Immature natural killer cell (primary cell): ENCODE measurements around the gene SAMD13. TPM values are rescaled to one million over a fixed set of nuclear protein-coding genes. Genes with fewer than 3 reads are reported as not detected.

Source experiments
- DNase-seq, 3 donors: peaks; one replicate each; pipeline ENCODE4 v3.0.0; 2022; ENCODE audit warnings: mixed read lengths in 1 of 3
- H3K27ac Mint-ChIP-seq, 6 donors: one replicate each; pipeline ENCODE4 v1.8.0; 2020; ENCODE audit warnings: mixed read lengths in 6 of 6, mild to moderate bottlenecking in 5 of 6, inconsistent platforms in 4 of 6, moderate library complexity in 3 of 6
- H3K27me3 Mint-ChIP-seq, 3 donors: one replicate each; pipeline ENCODE4 v1.8.0; 2020 to 2021; ENCODE audit warnings: low read depth in 3 of 3, mild to moderate bottlenecking in 3 of 3, mixed read lengths in 3 of 3, moderate library complexity in 3 of 3, inconsistent platforms in 1 of 3
- H3K36me3 Mint-ChIP-seq, 3 donors: one replicate each; pipeline ENCODE4 v1.8.0; 2020; ENCODE audit warnings: mixed read lengths in 3 of 3, inconsistent platforms in 2 of 3, mild to moderate bottlenecking in 2 of 3
- H3K4me1 Mint-ChIP-seq, 2 donors: one replicate each; pipeline ENCODE4 v1.8.0; 2020; ENCODE audit warnings: inconsistent platforms in 2 of 2, mild to moderate bottlenecking in 2 of 2, mixed read lengths in 2 of 2, moderate library complexity in 1 of 2
- H3K4me3 Mint-ChIP-seq, 5 donors: one replicate each; pipeline ENCODE4 v1.8.0; 2020; ENCODE audit warnings: mild to moderate bottlenecking in 5 of 5, mixed read lengths in 5 of 5, inconsistent platforms in 3 of 5, moderate library complexity in 3 of 5
- H3K9me3 Mint-ChIP-seq, 6 donors: one replicate each; pipeline ENCODE4 v1.8.0; 2020; ENCODE audit warnings: mild to moderate bottlenecking in 6 of 6, mixed read lengths in 6 of 6, inconsistent platforms in 4 of 6, moderate library complexity in 3 of 6
- polyA plus RNA-seq, 3 donors: library from polyadenylated mRNA; unstranded; fragments of 300-500 nt; fragmentation: Illumina TruSeq; gene quantifications; one replicate each; pipeline ENCODE4 v1.2.3, GENCODE V29; 2021

SAMD13 gene
- polyA plus RNA-seq, 3 donors from 2014 or later: 1.2 TPM; not detected in 2

- no peak overlapping the region for H3K27ac Mint-ChIP-seq
- no peaks in the 10 kb centered on the region for H3K9me3 Mint-ChIP-seq
- no peaks in the 10 kb centered on the region for H3K4me1 Mint-ChIP-seq
- H3K4me3 Mint-ChIP-seq: no peak overlapping the region
- peaks cover 0 to 1% (median 1%) of the 10 kb centered on the region in 3 donors for H3K27me3 Mint-ChIP-seq
- no peak for DNase-seq
- H3K36me3 Mint-ChIP-seq: peaks cover 0 to 4% (median 3%) of the 10 kb centered on the region in 3 donors
Measured at GRCh38 chr1:84356881-84357280, 55.4 kb downstream of the SAMD13 start.

DNA sequence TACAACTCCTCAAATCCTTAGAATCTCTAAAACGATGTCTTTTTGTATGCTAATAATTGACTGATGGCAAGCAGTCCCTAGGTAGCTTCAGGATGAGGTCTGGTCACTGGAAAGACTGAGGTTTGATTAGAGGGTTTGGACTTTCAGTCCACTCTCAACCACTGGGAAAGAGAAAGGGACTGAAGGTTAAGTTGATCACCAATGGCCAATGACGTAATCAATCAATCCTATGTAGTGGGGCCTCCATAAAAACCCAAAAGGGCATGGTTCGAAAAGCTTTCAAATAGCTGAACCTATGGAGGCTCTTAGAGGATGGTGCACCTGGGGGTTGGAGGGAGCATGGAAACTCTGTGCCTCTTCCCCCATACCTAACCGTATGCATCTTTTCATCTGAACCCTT lies 57.2 kb downstream of the SAMD13 start:
- no peak overlapping the region for H3K4me3 Mint-ChIP-seq
- H3K36me3 Mint-ChIP-seq: peaks cover 0 to 4% (median 3%) of the 10 kb centered on the region in 3 donors
- DNase-seq: no peak
- H3K27ac Mint-ChIP-seq: no peak overlapping the region
- H3K4me1 Mint-ChIP-seq: peaks cover 0 to 11% of the 10 kb centered on the region in 2 donors
- H3K9me3 Mint-ChIP-seq: no peaks in the 10 kb centered on the region
- peaks cover 0 to 1% (median 1%) of the 10 kb centered on the region in 3 donors for H3K27me3 Mint-ChIP-seq

DNA sequence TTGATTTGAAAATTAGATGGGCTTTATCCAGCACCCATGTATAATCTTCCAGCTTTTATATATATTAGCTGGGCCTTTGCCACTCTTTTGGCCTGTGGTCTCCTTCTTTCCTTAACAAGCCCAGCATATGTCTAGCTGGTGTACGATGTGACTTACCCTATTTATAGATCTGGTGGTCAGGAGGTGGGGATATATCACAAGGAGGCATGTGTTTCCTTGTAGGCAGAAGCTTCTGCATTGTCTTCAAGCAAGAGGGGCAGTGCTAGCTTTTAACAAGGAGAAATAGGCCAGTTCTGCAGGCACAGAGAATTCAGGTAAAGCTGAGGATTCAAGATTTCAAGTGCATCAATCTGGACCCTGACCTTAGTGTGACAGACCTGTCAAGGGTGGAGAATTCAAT lies 58.8 kb downstream of the SAMD13 start:
- Mint-ChIP-seq H3K36me3 (peaks cover 0 to 4% (median 3%) of the 10 kb centered on the region in 3 donors), H3K9me3 (no peaks in the 10 kb centered on the region)

GRCh38 chr1:84361796-84362195 lies 60.3 kb downstream of the SAMD13 start:
- no peak overlapping the region for H3K4me3 Mint-ChIP-seq
- no peak overlapping the region for H3K27ac Mint-ChIP-seq
- peaks cover 0 to 3% (median 2%) of the 10 kb centered on the region in 3 donors for H3K36me3 Mint-ChIP-seq
- no peaks in the 10 kb centered on the region for H3K9me3 Mint-ChIP-seq
- no peak for DNase-seq
- H3K4me1 Mint-ChIP-seq: peaks cover 13 to 35% of the 10 kb centered on the region in 2 donors
- peaks cover 0 to 1% (median 1%) of the 10 kb centered on the region in 3 donors for H3K27me3 Mint-ChIP-seq

More for the DNA sequence above, 58.8 kb downstream of the SAMD13 start:
- Mint-ChIP-seq H3K27me3 (peaks cover 0 to 1% (median 1%) of the 10 kb centered on the region in 3 donors), H3K27ac (no peak overlapping the region), H3K4me3 (no peak overlapping the region), H3K4me1 (peaks cover 2 to 20% of the 10 kb centered on the region in 2 donors)
- DNase-seq: no peak

- no peak for DNase-seq
- H3K36me3 Mint-ChIP-seq: peaks cover 0 to 3% (median 0%) of the 10 kb centered on the region in 3 donors
- H3K4me1 Mint-ChIP-seq: peaks cover 17 to 47% of the 10 kb centered on the region in 2 donors
- H3K9me3 Mint-ChIP-seq: no peaks in the 10 kb centered on the region
- H3K27ac Mint-ChIP-seq: peak overlapping the region in 1 of 6 donors; percentile 46
- peaks cover 0 to 1% (median 0%) of the 10 kb centered on the region in 3 donors for H3K27me3 Mint-ChIP-seq
- H3K4me3 Mint-ChIP-seq: no peak overlapping the region
Measured at GRCh38 chr1:84363019-84363418, 61.5 kb downstream of the SAMD13 start.

DNA sequence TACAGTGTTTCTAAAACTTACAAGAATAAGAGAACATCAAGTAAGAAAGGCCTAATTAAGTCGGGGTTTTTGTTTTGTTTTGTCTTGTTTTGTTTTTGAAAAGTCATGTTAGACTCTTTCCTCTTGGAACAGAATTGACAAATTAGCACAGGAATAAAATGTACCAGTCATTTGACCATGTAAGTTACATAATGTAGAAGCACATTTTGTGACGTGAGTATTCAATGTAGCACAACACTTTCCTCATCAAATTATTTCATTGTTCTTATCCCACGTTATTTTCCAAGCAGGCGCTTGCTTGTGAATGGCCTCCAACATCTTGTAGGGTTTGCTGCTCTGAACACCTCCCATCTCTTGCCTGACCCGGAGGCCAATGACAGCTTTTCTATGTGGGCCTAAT lies 62.1 kb downstream of the SAMD13 start:
- Mint-ChIP-seq H3K27ac (peak overlapping the region in 1 of 6 donors; percentile 23), H3K9me3 (no peaks in the 10 kb centered on the region), H3K4me1 (peaks cover 17 to 48% of the 10 kb centered on the region in 2 donors), H3K27me3 (peaks cover 0 to 1% (median 0%) of the 10 kb centered on the region in 3 donors), H3K36me3 (peaks cover 0 to 3% (median 0%) of the 10 kb centered on the region in 3 donors), H3K4me3 (no peak overlapping the region)
- no peak for DNase-seq

- Mint-ChIP-seq H3K27ac (peak overlapping the region; percentile 79 to 91 (median 85)), H3K36me3 (peaks cover 0 to 3% (median 0%) of the 10 kb centered on the region in 3 donors), H3K27me3 (no peaks in the 10 kb centered on the region), H3K4me3 (peak overlapping the region; percentile 31 to 69 (median 51)), H3K9me3 (no peaks in the 10 kb centered on the region), H3K4me1 (peaks cover 21 to 64% of the 10 kb centered on the region in 2 donors)
- DNase-seq: peak; percentile 50 to 65 (median 57)
Measured at GRCh38 chr1:84365225-84366221, 64.0 kb downstream of the SAMD13 start.

DNA sequence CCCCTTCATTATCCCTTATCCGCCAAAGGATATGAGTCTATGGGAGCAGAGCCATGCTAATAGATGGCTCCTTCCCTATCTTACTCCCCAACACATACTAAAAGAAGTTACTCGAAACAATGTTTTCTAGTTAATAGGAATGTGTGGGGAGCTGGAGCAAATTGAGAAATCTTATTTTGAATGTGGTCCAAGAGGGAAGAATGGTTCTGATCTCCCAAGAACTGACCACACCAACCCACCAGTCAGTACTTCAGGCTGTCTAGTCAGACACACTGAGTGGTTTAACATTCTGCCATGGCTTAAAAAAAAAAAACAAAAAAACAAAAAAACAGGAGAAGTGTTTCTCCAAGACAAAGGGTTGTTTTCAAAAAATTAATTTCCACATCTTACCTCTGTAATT lies 65.3 kb downstream of the SAMD13 start:
- Mint-ChIP-seq H3K9me3 (no peaks in the 10 kb centered on the region), H3K36me3 (peaks cover 0 to 1% (median 0%) of the 10 kb centered on the region in 3 donors), H3K27ac (peak overlapping the region; percentile 65 to 91 (median 84)), H3K4me3 (no peak overlapping the region), H3K27me3 (no peaks in the 10 kb centered on the region), H3K4me1 (peaks cover 33 to 76% of the 10 kb centered on the region in 2 donors)
- DNase-seq: no peak

DNA sequence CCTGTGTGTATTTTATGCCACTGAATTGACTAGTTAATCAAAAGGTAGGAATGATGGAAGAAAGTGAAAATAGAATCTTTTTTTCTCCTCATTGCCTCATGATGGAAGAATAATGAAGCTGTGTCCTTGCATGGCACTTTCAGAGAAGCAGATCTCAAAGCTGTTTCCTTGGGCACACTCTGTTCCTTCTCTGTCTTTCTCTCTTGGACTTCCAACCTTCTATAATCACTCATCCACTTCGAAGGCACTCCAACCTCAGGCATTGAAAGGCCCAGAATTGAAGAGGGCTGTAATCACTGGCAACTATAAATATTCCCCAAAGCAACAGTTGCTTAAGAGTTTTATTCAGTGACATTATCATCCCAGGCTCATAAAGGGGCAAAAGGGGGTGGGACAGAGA lies 65.7 kb downstream of the SAMD13 start:
- H3K27me3 Mint-ChIP-seq: no peaks in the 10 kb centered on the region
- no peaks in the 10 kb centered on the region for H3K9me3 Mint-ChIP-seq
- no peak for DNase-seq
- no peaks in the 10 kb centered on the region for H3K36me3 Mint-ChIP-seq
- H3K4me3 Mint-ChIP-seq: no peak overlapping the region
- peaks cover 35 to 81% of the 10 kb centered on the region in 2 donors for H3K4me1 Mint-ChIP-seq
- peak overlapping the region; percentile 48 to 91 (median 84) for H3K27ac Mint-ChIP-seq

DNA sequence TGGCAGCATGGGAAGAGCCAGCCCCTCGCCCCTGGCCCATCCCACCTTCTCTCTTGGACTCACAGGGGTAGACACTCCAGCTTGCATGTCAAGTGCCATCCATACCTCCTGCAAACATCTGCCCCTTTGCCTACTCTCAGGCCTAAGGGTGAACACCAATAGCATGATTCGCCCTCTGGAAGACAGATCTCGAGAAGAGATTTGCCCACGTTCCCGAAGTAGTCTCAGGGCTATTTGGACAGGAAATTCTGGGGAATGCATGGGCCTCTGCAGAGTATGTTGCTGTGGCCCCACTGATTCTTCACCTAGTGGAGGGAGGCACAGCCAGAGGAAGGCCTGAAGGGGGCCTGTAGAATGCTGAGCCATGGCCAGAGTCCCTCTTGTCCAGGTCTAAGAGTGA lies 66.9 kb downstream of the SAMD13 start:
- DNase-seq: no peak
- no peaks in the 10 kb centered on the region for H3K9me3 Mint-ChIP-seq
- no peak overlapping the region for H3K4me3 Mint-ChIP-seq
- H3K4me1 Mint-ChIP-seq: peaks cover 44 to 82% of the 10 kb centered on the region in 2 donors
- peaks cover 0 to 2% (median 0%) of the 10 kb centered on the region in 3 donors for H3K27me3 Mint-ChIP-seq
- H3K27ac Mint-ChIP-seq: peak overlapping the region in 3 of 6 donors; percentile 70 to 91 (median 85)
- H3K36me3 Mint-ChIP-seq: no peaks in the 10 kb centered on the region

GRCh38 chr1:84370266-84370665 lies 68.8 kb downstream of the SAMD13 start:
- H3K36me3 Mint-ChIP-seq: no peaks in the 10 kb centered on the region
- H3K27ac Mint-ChIP-seq: peak overlapping the region in 5 of 6 donors; percentile 12 to 86 (median 67)
- DNase-seq: no peak
- H3K4me1 Mint-ChIP-seq: peaks cover 52 to 83% of the 10 kb centered on the region in 2 donors
- peak overlapping the region in 1 of 5 donors; percentile 38 for H3K4me3 Mint-ChIP-seq
- H3K9me3 Mint-ChIP-seq: no peaks in the 10 kb centered on the region
- peaks cover 0 to 2% (median 0%) of the 10 kb centered on the region in 3 donors for H3K27me3 Mint-ChIP-seq

GRCh38 chr1:84370831-84371394 lies 69.4 kb downstream of the SAMD13 start:
- Mint-ChIP-seq H3K4me3 (peak overlapping the region in 1 of 5 donors; percentile 38), H3K4me1 (peaks cover 46 to 76% of the 10 kb centered on the region in 2 donors), H3K9me3 (no peaks in the 10 kb centered on the region), H3K27me3 (peaks cover 0 to 2% (median 0%) of the 10 kb centered on the region in 3 donors), H3K27ac (peak overlapping the region in 5 of 6 donors; percentile 12 to 86 (median 67)), H3K36me3 (no peaks in the 10 kb centered on the region)
- peak; percentile 45 to 64 (median 47) for DNase-seq

DNA sequence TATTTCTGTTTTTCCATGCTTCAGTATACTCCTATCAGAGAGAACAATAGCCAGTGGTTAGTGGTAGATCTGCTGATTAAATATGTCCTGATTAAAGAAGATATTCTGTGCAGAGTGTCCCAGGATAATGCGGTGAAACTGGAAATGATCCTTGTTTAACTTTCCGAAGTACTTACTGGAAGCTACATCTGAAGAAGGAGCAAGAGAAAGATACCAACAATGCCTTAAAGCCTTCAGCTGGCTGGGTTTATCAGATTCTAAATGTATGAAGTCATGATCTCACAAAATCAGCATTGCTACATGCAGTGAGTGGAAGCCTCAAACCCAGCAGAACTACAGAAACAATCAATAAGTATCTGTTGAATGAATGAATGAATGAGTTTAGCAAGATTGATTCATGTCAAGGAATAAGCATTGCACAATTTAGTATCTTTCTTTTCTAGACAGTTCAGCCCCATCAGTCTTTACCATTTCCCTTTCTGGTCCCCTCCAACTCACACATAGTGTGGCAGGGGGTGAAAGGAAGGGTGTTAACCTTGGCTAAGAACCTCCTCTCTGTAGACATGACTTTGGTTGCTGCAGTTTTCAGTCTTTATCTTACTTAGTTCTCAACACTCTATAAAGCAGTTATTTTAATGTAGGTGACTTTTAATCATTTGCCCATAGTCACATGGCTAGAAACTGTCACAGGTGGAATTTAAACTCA lies 72.1 kb downstream of the SAMD13 start:
- no peaks in the 10 kb centered on the region for H3K9me3 Mint-ChIP-seq
- peak overlapping the region in 3 of 6 donors; percentile 48 to 85 (median 70) for H3K27ac Mint-ChIP-seq
- peak; percentile 18 to 33 (median 25) for DNase-seq
- peaks cover 0 to 3% (median 0%) of the 10 kb centered on the region in 3 donors for H3K36me3 Mint-ChIP-seq
- H3K4me1 Mint-ChIP-seq: peaks cover 36 to 55% of the 10 kb centered on the region in 2 donors
- H3K27me3 Mint-ChIP-seq: peaks cover 0 to 2% (median 0%) of the 10 kb centered on the region in 3 donors
- peak overlapping the region in 1 of 5 donors; percentile 48 for H3K4me3 Mint-ChIP-seq
